ENCODE data around the gene AKAP1. TPM values are rescaled to one million over a fixed set of nuclear protein-coding genes. Genes with fewer than 3 reads are reported as not detected.

Gene AKAP1
- total RNA-seq, 1 donor from 2014 or later = 24.6 TPM

- TF ChIP-seq CTCF (IDR thresholded peaks at IDR 0.05; ENCODE audit: unreplicated experiment) = no peak
- no peak for DNase-seq (ENCODE audit: low spot score)
- no peaks in the 10 kb centered on the region for H3K27me3 Mint-ChIP-seq (ENCODE audit: unreplicated experiment)
- no peak overlapping the region for H3K4me3 Mint-ChIP-seq (ENCODE audit: unreplicated experiment)
- H3K27ac Mint-ChIP-seq (ENCODE audit: unreplicated experiment) = no peak overlapping the region
- peaks cover 12% of the 10 kb centered on the region for H3K4me1 Mint-ChIP-seq (ENCODE audit: unreplicated experiment)
- H3K36me3 Mint-ChIP-seq (ENCODE audit: low read depth, unreplicated experiment) = no peaks in the 10 kb centered on the region
- no peaks in the 10 kb centered on the region for H3K9me3 Mint-ChIP-seq (ENCODE audit: unreplicated experiment)
Observed at GRCh38 chr17:57067781-57068180, 17.3 kb upstream of the AKAP1 start.

GRCh38 chr17:57068222-57068658, 16.8 kb upstream of the AKAP1 start:
- Mint-ChIP-seq H3K27ac (ENCODE audit: unreplicated experiment) (no peak overlapping the region), H3K27me3 (ENCODE audit: unreplicated experiment) (no peaks in the 10 kb centered on the region), H3K4me3 (ENCODE audit: unreplicated experiment) (no peak overlapping the region), H3K4me1 (ENCODE audit: unreplicated experiment) (peaks cover 12% of the 10 kb centered on the region), H3K36me3 (ENCODE audit: low read depth, unreplicated experiment) (no peaks in the 10 kb centered on the region), H3K9me3 (ENCODE audit: unreplicated experiment) (no peaks in the 10 kb centered on the region)
- DNase-seq (ENCODE audit: low spot score) = no peak
- no peak for TF ChIP-seq CTCF (IDR thresholded peaks at IDR 0.05; ENCODE audit: unreplicated experiment)

GRCh38 chr17:57068707-57069106, 16.3 kb upstream of the AKAP1 start:
- no peak for DNase-seq (ENCODE audit: low spot score)
- H3K9me3 Mint-ChIP-seq (ENCODE audit: unreplicated experiment) = no peaks in the 10 kb centered on the region
- no peak overlapping the region for H3K4me3 Mint-ChIP-seq (ENCODE audit: unreplicated experiment)
- no peaks in the 10 kb centered on the region for H3K27me3 Mint-ChIP-seq (ENCODE audit: unreplicated experiment)
- no peak overlapping the region for H3K27ac Mint-ChIP-seq (ENCODE audit: unreplicated experiment)
- H3K4me1 Mint-ChIP-seq (ENCODE audit: unreplicated experiment) = peaks cover 12% of the 10 kb centered on the region
- H3K36me3 Mint-ChIP-seq (ENCODE audit: low read depth, unreplicated experiment) = no peaks in the 10 kb centered on the region
- no peak for TF ChIP-seq CTCF (IDR thresholded peaks at IDR 0.05; ENCODE audit: unreplicated experiment)

- H3K27ac Mint-ChIP-seq (ENCODE audit: unreplicated experiment) = no peak overlapping the region
- H3K4me3 Mint-ChIP-seq (ENCODE audit: unreplicated experiment) = no peak overlapping the region
- no peaks in the 10 kb centered on the region for H3K9me3 Mint-ChIP-seq (ENCODE audit: unreplicated experiment)
- no peaks in the 10 kb centered on the region for H3K27me3 Mint-ChIP-seq (ENCODE audit: unreplicated experiment)
- peaks cover 12% of the 10 kb centered on the region for H3K4me1 Mint-ChIP-seq (ENCODE audit: unreplicated experiment)
- H3K36me3 Mint-ChIP-seq (ENCODE audit: low read depth, unreplicated experiment) = no peaks in the 10 kb centered on the region
- TF ChIP-seq CTCF (IDR thresholded peaks at IDR 0.05; ENCODE audit: unreplicated experiment) = no peak
- DNase-seq (ENCODE audit: low spot score) = no peak
Observed at GRCh38 chr17:57071991-57072944, 12.8 kb upstream of the AKAP1 start.

GRCh38 chr17:57073626-57074025, 11.4 kb upstream of the AKAP1 start:
- H3K36me3 Mint-ChIP-seq (ENCODE audit: low read depth, unreplicated experiment) = no peaks in the 10 kb centered on the region
- no peaks in the 10 kb centered on the region for H3K27me3 Mint-ChIP-seq (ENCODE audit: unreplicated experiment)
- peaks cover 12% of the 10 kb centered on the region for H3K4me1 Mint-ChIP-seq (ENCODE audit: unreplicated experiment)
- no peak for DNase-seq (ENCODE audit: low spot score)
- no peak overlapping the region for H3K4me3 Mint-ChIP-seq (ENCODE audit: unreplicated experiment)
- H3K27ac Mint-ChIP-seq (ENCODE audit: unreplicated experiment) = no peak overlapping the region
- TF ChIP-seq CTCF (IDR thresholded peaks at IDR 0.05; ENCODE audit: unreplicated experiment) = no peak
- H3K9me3 Mint-ChIP-seq (ENCODE audit: unreplicated experiment) = no peaks in the 10 kb centered on the region

All from endothelial cell (in vitro differentiated cells).